Measurements from ENCODE around the gene CDH6. TPM values are rescaled to one million over a fixed set of nuclear protein-coding genes. Genes with fewer than 3 reads are reported as not detected.

The CDH6 gene
- total RNA-seq, 1 experiment from 2014 or later: 0.12 TPM

GRCh38 chr5:31217446-31217845 is 24.0 kb downstream of the CDH6 start:
- H2AFZ ChIP-seq (ENCODE audit: low read depth, low read length, poor library complexity, severe bottlenecking): no peak overlapping the region

More at GRCh38 chr5:31217446-31217845, 24.0 kb downstream of the CDH6 start:
- Histone ChIP-seq H3K4me3 (replicated peaks in 1 of 2; ENCODE audit: low read depth in 1 of 2, low read length in 2 of 2) (no peak overlapping the region), H3K27me3 (ENCODE audit: insufficient read depth, low read length) (no peaks in the 10 kb centered on the region), H3K79me2 (ENCODE audit: insufficient read depth, low read length) (no peaks in the 10 kb centered on the region), H4K20me1 (ENCODE audit: insufficient read depth) (no peaks in the 10 kb centered on the region), H3K36me3 (ENCODE audit: control insufficient read depth in 1 of 2, insufficient read depth in 2 of 2, low read length in 2 of 2) (no peaks in the 10 kb centered on the region), H3K4me1 (ENCODE audit: control insufficient read depth in 1 of 2, insufficient read depth in 2 of 2, low read length in 2 of 2) (no peaks in the 10 kb centered on the region), H3K9me2 (ENCODE audit: insufficient read depth) (no peaks in the 10 kb centered on the region), H3K9ac (ENCODE audit: low read length) (no peak overlapping the region), H3K4me2 (ENCODE audit: low read length) (no peak overlapping the region), H3K9me3 (ENCODE audit: control insufficient read depth in 1 of 2, insufficient read depth in 1 of 2, low read depth in 1 of 2, low read length in 2 of 2) (no peaks in the 10 kb centered on the region), H3K27ac (ENCODE audit: low read depth, low read length) (no peak overlapping the region)
- POLR2A ChIA-PET: no interaction called here
- CTCF ChIA-PET: no interaction called here
- TF ChIP-seq ATF3 (IDR thresholded peaks at IDR 0.05): no peak
- no peak for TF ChIP-seq FOSL1 (IDR thresholded peaks at IDR 0.05; ENCODE audit: low read depth)
- no peak for TF ChIP-seq ZFX (IDR thresholded peaks at IDR 0.05)
- no peak for TF ChIP-seq CTCF (IDR thresholded peaks at IDR 0.05 in 2 of 3, conservative IDR thresholded peaks at IDR 0.05 in 1 of 3; ENCODE audit: borderline replicate concordance in 1 of 3, insufficient read depth in 1 of 3, low read depth in 2 of 3, low read length in 2 of 3)
- TF ChIP-seq RAD21 (IDR thresholded peaks at IDR 0.05; ENCODE audit: low read depth): no peak
- TF ChIP-seq SIN3A (IDR thresholded peaks at IDR 0.05; ENCODE audit: low read depth): no peak
- no peak for TF ChIP-seq JUND (IDR thresholded peaks at IDR 0.05)
- TF ChIP-seq POLR2A (IDR thresholded peaks at IDR 0.05; ENCODE audit: borderline replicate concordance, extremely low read depth, insufficient read depth, insufficient read length): no peak
- TF ChIP-seq TCF7L2 (IDR thresholded peaks at IDR 0.05; ENCODE audit: borderline replicate concordance, extremely low read depth, insufficient read depth, insufficient read length): no peak
- TF ChIP-seq EGR1 (IDR thresholded peaks at IDR 0.05; ENCODE audit: low read depth): no peak
- TF ChIP-seq YY1 (IDR thresholded peaks at IDR 0.05; ENCODE audit: extremely low read depth, insufficient replicate concordance, low read depth, low read length): no peak
- no peak for TF ChIP-seq EZH2phosphoT487 (IDR thresholded peaks at IDR 0.05; ENCODE audit: borderline replicate concordance)
- TF ChIP-seq SRF (IDR thresholded peaks at IDR 0.05; ENCODE audit: low read depth): no peak
- no peak for TF ChIP-seq MAX (IDR thresholded peaks at IDR 0.05)
- TF ChIP-seq ELF1 (IDR thresholded peaks at IDR 0.05; ENCODE audit: borderline replicate concordance, low read depth): no peak
- no peak for TF ChIP-seq SP1 (IDR thresholded peaks at IDR 0.05; ENCODE audit: low read depth)
- TF ChIP-seq ZNF274 (IDR thresholded peaks at IDR 0.05; ENCODE audit: low read depth, low read length): no peak
- no peak for TF ChIP-seq CEBPB (IDR thresholded peaks at IDR 0.05; ENCODE audit: low read depth)
- TF ChIP-seq EZH2 (IDR thresholded peaks at IDR 0.05): no peak
- TF ChIP-seq POLR2AphosphoS5 (IDR thresholded peaks at IDR 0.05; ENCODE audit: low read depth, low read length): no peak
- DNase-seq (ENCODE audit: low read depth, low spot score) (no peak), ATAC-seq (no peak)
- no TSS peak for BruUV-seq (replicated peaks)
- RAD21 ChIA-PET (ENCODE audit: low non-redundant PET in 1 of 2, low total read pairs in 2 of 2, uncharacterized antibody in 2 of 2, unreplicated experiment in 2 of 2): no interaction called here
- intact Hi-C loops (cut with micrococcal nuclease): no loop called here
